Left ventricle myocardium inferior (tissue), 1 donor: ENCODE data around the gene FAM117A. TPM values are rescaled to one million over a fixed set of nuclear protein-coding genes. Genes with fewer than 3 reads are reported as not detected.

ENCODE experiments used
- DNase-seq: peaks from one replicate; pipeline ENCODE4 v3.0.0-alpha.2; 2020
- H3K27ac ChIP-seq: fragments of 200-600 bp; replicated peaks from 2 replicates; pipeline ENCODE4 v1.8.0; 2021
- H3K27me3 ChIP-seq: fragments of 200-600 bp; 2 replicates; pipeline ENCODE4 v1.8.0; 2021; ENCODE audit warnings: low read depth
- H3K36me3 ChIP-seq: fragments of 200-600 bp; 2 replicates; pipeline ENCODE4 v1.8.0; 2021
- H3K4me1 ChIP-seq: fragments of 200-600 bp; 2 replicates; pipeline ENCODE4 v1.8.0; 2021
- H3K4me3 ChIP-seq: fragments of 200-600 bp; 2 replicates; pipeline ENCODE4 v1.8.0; 2021; ENCODE audit warnings: mild to moderate bottlenecking, moderate library complexity
- H3K9me3 ChIP-seq: fragments of 200-600 bp; replicated peaks from 2 replicates; pipeline ENCODE4 v1.8.0; 2021
- CTCF ChIP-seq: fragments of 200-600 bp; IDR thresholded peaks from 2 replicates; pipeline ENCODE4 v1.8.0; 2021; ENCODE audit warnings: antibody characterized with exemption, mild to moderate bottlenecking, borderline replicate concordance
- intact Hi-C: fragments of 100-400 bp; cut with micrococcal nuclease; formaldehyde crosslinking; loops from one replicate; pipeline ENCODE4 v1.11.0; 2022
- total RNA-seq: library from RNA; stranded (reverse); fragmentation: NEBNext Ultra II Directional; extraction: Animal tissue kit (Norgen Biotek cat#: 25700); gene quantifications from one replicate; pipeline ENCODE4 v1.2.1, GENCODE V29; 2021
- donor health status: DM: no; HTN: yes; CAD: no; lungs with severe emphysema.

Gene FAM117A
- total RNA-seq, 1 donor from 2014 or later = 12.8 TPM

GRCh38 chr17:49783791-49784190, 19.9 kb upstream of the FAM117A start:
- Histone ChIP-seq H3K27me3 (no peaks in the 10 kb centered on the region), H3K27ac (peak overlapping the region; percentile 71), H3K4me3 (no peak overlapping the region), H3K4me1 (peaks cover 53% of the 10 kb centered on the region), H3K9me3 (no peaks in the 10 kb centered on the region), H3K36me3 (no peaks in the 10 kb centered on the region)
- DNase-seq = no peak
- no peak for TF ChIP-seq CTCF
- intact Hi-C loops = loop anchor here (5.0 to 10.0 kb wide), 2 partner anchors 76 to 219 kb away; partner anchors contain the start of gene SLC35B1

- Histone ChIP-seq H3K4me3 (no peak overlapping the region), H3K4me1 (peaks cover 50% of the 10 kb centered on the region), H3K27ac (peak overlapping the region; percentile 71), H3K9me3 (no peaks in the 10 kb centered on the region), H3K36me3 (no peaks in the 10 kb centered on the region), H3K27me3 (no peaks in the 10 kb centered on the region)
- no peak for TF ChIP-seq CTCF
- intact Hi-C loops = loop anchor here (5.0 to 10.0 kb wide), 2 partner anchors 76 to 218 kb away; partner anchors contain the start of gene SLC35B1
- peak; percentile 42 for DNase-seq
Measured at GRCh38 chr17:49783071-49783715, 19.3 kb upstream of the FAM117A start.

GRCh38 chr17:49779739-49780231, 15.9 kb upstream of the FAM117A start:
- TF ChIP-seq CTCF = peak; percentile 69
- peaks cover 62% of the 10 kb centered on the region for H3K4me1 ChIP-seq
- DNase-seq = no peak
- no peaks in the 10 kb centered on the region for H3K27me3 ChIP-seq
- H3K36me3 ChIP-seq = no peaks in the 10 kb centered on the region
- no peaks in the 10 kb centered on the region for H3K9me3 ChIP-seq
- H3K27ac ChIP-seq = peak overlapping the region; percentile 21
- intact Hi-C loops = loop anchor here (5.0 to 10.0 kb wide), 2 partner anchors 72 to 215 kb away; partner anchors contain the start of gene SLC35B1
- no peak overlapping the region for H3K4me3 ChIP-seq

GRCh38 chr17:49779156-49779738, 15.3 kb upstream of the FAM117A start:
- Histone ChIP-seq H3K9me3 (no peaks in the 10 kb centered on the region), H3K27ac (peak overlapping the region; percentile 21), H3K4me1 (peaks cover 57% of the 10 kb centered on the region), H3K36me3 (no peaks in the 10 kb centered on the region), H3K27me3 (no peaks in the 10 kb centered on the region), H3K4me3 (no peak overlapping the region)
- intact Hi-C loops = no loop called here
- no peak for DNase-seq
- no peak for TF ChIP-seq CTCF

- H3K27ac ChIP-seq = no peak overlapping the region
- no peak for DNase-seq
- no peaks in the 10 kb centered on the region for H3K27me3 ChIP-seq
- intact Hi-C loops = no loop called here
- H3K36me3 ChIP-seq = no peaks in the 10 kb centered on the region
- H3K9me3 ChIP-seq = no peaks in the 10 kb centered on the region
- no peak for TF ChIP-seq CTCF
- no peak overlapping the region for H3K4me3 ChIP-seq
- H3K4me1 ChIP-seq = peaks cover 40% of the 10 kb centered on the region
Measured at GRCh38 chr17:49777563-49777962, 13.6 kb upstream of the FAM117A start.
